ENCODE data around the gene ANK3.

DNA sequence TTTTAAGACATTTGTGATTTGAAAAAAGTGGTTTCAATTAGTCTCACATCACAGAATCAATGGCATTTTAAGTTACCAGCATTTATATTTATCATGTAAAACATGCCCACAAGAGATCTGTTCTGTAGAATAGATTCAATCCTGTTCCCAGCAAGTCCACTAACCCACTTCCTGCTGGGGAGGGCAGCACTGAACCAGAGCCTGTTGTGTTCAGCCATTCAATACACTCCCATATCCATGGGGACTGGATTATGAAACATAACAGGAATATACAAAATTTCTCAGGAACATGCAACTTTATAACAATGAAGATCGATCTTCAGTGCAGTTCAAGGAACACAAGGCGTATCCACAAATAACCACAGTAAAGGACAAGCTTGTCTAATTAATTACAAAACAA lies 24.4 kb upstream of the ANK3 start:
- TF ChIP-seq, protein P1, sequence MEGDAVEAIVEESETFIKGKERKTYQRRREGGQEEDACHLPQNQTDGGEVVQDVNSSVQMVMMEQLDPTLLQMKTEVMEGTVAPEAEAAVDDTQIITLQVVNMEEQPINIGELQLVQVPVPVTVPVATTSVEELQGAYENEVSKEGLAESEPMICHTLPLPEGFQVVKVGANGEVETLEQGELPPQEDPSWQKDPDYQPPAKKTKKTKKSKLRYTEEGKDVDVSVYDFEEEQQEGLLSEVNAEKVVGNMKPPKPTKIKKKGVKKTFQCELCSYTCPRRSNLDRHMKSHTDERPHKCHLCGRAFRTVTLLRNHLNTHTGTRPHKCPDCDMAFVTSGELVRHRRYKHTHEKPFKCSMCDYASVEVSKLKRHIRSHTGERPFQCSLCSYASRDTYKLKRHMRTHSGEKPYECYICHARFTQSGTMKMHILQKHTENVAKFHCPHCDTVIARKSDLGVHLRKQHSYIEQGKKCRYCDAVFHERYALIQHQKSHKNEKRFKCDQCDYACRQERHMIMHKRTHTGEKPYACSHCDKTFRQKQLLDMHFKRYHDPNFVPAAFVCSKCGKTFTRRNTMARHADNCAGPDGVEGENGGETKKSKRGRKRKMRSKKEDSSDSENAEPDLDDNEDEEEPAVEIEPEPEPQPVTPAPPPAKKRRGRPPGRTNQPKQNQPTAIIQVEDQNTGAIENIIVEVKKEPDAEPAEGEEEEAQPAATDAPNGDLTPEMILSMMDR (IDR thresholded peaks at IDR 0.05): no peak
- no peak for TF ChIP-seq POLR2A (IDR thresholded peaks at IDR 0.05)

Measured in uterus (tissue), 2 donors.